Adipocyte (in vitro differentiated cells): ENCODE data around the gene SNRNP40.

Experiments
- DNase-seq: peaks from one replicate; pipeline ENCODE4 v3.0.0-alpha.2; 2015; ENCODE audit warnings: low read depth
- H3K27me3 ChIP-seq: replicated peaks from 2 replicates; pipeline ENCODE4 v1.7.0; 2013; ENCODE audit warnings: mild to moderate bottlenecking, low read length, moderate library complexity; ENCODE audit not compliant: control insufficient read depth, insufficient read depth
- H3K36me3 ChIP-seq: 2 replicates; pipeline ENCODE4 v1.7.0; 2013; ENCODE audit warnings: low read length, mild to moderate bottlenecking, moderate library complexity; ENCODE audit not compliant: control insufficient read depth, insufficient read depth, severe bottlenecking
- H3K4me1 ChIP-seq: 2 replicates; pipeline ENCODE4 v1.7.0; 2013; ENCODE audit warnings: mild to moderate bottlenecking, low read length, moderate library complexity; ENCODE audit not compliant: control insufficient read depth, insufficient read depth
- H3K4me3 ChIP-seq: 2 replicates; pipeline ENCODE4 v1.7.0; 2013; ENCODE audit warnings: mild to moderate bottlenecking, low read length, moderate library complexity
- H3K9ac ChIP-seq: 2 replicates; pipeline ENCODE4 v1.7.0; 2013; ENCODE audit warnings: mild to moderate bottlenecking, low read length, moderate library complexity
- H3K9me3 ChIP-seq: 2 replicates; pipeline ENCODE4 v1.7.0; 2013; ENCODE audit warnings: mild to moderate bottlenecking, low read length, moderate library complexity; ENCODE audit not compliant: control insufficient read depth

The SNRNP40 gene

GRCh38 chr1:31228986-31229385 is 67.6 kb downstream of the SNRNP40 start:
- Histone ChIP-seq H3K9me3 (no peaks in the 10 kb centered on the region), H3K9ac (no peak overlapping the region), H3K4me3 (no peak overlapping the region), H3K36me3 (no peaks in the 10 kb centered on the region), H3K4me1 (peaks cover 4% of the 10 kb centered on the region), H3K27me3 (peaks cover 21% of the 10 kb centered on the region)
- no peak for DNase-seq

DNA sequence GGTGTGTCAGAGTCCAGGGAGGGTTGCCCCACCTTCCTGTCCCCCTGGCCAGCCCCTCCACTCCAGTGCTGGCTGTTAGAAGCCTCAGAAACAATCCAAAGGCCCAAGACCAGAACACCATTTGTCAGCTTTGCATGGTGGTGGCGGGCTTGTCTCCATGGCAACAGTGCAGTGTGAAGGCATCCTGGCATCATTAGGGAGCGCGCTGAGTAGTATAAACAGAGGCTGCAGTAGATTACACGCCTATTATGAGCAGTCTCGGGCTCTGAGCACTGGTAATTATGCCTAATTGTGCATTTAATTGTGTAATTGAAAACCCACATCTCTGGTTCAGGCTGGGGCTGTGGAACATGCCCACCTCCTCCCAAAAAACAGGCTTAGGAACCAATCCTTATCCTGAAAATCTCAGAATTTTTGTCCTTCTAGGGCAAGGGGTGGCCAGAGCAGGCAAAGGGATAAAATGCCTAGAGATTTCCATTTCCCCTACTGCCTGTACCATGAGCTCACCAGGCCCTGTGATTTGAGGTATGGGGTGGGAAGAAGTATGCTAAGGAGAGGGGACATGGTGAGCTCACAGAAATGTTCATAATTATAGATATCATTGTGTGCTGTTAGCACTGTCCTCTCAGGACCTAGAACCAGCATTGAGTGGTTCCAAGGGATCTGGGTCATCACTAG is 68.6 kb downstream of the SNRNP40 start:
- no peak for DNase-seq
- Histone ChIP-seq H3K27me3 (peaks cover 25% of the 10 kb centered on the region), H3K4me1 (peaks cover 4% of the 10 kb centered on the region)

GRCh38 chr1:31224068-31224467 is 72.5 kb downstream of the SNRNP40 start:
- H3K9ac ChIP-seq = no peak overlapping the region
- H3K36me3 ChIP-seq = no peaks in the 10 kb centered on the region
- H3K9me3 ChIP-seq = no peaks in the 10 kb centered on the region
- H3K4me3 ChIP-seq = no peak overlapping the region
- peaks cover 4% of the 10 kb centered on the region for H3K4me1 ChIP-seq
- DNase-seq = no peak
- peaks cover 30% of the 10 kb centered on the region for H3K27me3 ChIP-seq

More for the DNA sequence above, 68.6 kb downstream of the SNRNP40 start:
- H3K9me3 ChIP-seq = no peaks in the 10 kb centered on the region
- H3K36me3 ChIP-seq = no peaks in the 10 kb centered on the region
- H3K9ac ChIP-seq = no peak overlapping the region
- no peak overlapping the region for H3K4me3 ChIP-seq

DNA sequence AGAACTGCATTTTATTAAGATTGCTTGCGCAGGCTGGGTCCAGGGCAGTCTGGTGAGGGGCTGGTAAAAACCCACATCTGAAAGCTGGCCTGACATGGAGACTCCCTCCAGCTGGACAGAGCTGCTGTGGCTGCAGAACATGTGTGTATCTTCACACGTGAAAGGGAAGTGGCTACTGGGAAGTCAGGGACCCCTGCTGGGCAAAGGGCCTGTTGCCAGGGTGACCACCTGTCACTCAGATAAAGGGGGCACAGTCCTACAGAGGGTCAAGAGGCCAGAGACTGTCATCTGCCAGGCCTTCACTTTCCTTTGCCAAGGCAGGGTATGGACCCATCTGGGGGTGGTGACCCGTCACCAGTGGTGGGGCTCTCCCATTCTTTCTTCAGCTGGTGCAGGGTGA is 74.4 kb downstream of the SNRNP40 start:
- DNase-seq = no peak
- Histone ChIP-seq H3K36me3 (no peaks in the 10 kb centered on the region), H3K4me3 (no peak overlapping the region), H3K9me3 (no peaks in the 10 kb centered on the region), H3K9ac (no peak overlapping the region), H3K27me3 (peaks cover 29% of the 10 kb centered on the region), H3K4me1 (peaks cover 4% of the 10 kb centered on the region)

GRCh38 chr1:31221072-31221471 is 75.5 kb downstream of the SNRNP40 start:
- no peaks in the 10 kb centered on the region for H3K36me3 ChIP-seq
- H3K9me3 ChIP-seq = no peaks in the 10 kb centered on the region
- H3K4me3 ChIP-seq = no peak overlapping the region
- DNase-seq = no peak
- no peak overlapping the region for H3K9ac ChIP-seq
- peaks cover 4% of the 10 kb centered on the region for H3K4me1 ChIP-seq
- peaks cover 27% of the 10 kb centered on the region for H3K27me3 ChIP-seq

DNA sequence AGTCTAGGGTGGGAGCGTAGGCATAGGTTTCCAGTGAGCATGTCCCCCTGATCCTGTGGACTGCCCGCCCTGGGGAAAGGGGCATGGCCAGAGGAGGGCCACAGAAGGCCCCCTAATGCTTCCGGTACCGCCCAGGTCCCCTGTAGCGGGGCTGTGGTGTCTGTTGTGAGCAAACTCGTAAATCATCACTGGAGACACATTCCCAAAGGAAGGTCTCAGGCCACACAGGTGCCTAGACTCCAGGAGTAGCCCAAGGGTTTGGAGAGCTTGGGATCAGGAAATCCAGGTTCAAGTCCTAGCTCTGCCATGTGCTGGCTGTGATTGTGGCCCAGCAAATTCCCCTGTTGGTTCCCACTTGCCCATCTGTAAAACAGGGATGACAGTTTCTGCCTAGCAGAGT is 77.1 kb downstream of the SNRNP40 start:
- Histone ChIP-seq H3K9me3 (peaks cover 7% of the 10 kb centered on the region), H3K36me3 (no peaks in the 10 kb centered on the region), H3K27me3 (peaks cover 33% of the 10 kb centered on the region), H3K9ac (no peak overlapping the region), H3K4me3 (no peak overlapping the region), H3K4me1 (peaks cover 4% of the 10 kb centered on the region)
- DNase-seq = no peak

GRCh38 chr1:31218705-31219104 is 77.9 kb downstream of the SNRNP40 start:
- Histone ChIP-seq H3K9ac (no peak overlapping the region), H3K9me3 (peaks cover 10% of the 10 kb centered on the region), H3K27me3 (peaks cover 27% of the 10 kb centered on the region), H3K4me1 (no peaks in the 10 kb centered on the region), H3K4me3 (no peak overlapping the region), H3K36me3 (no peaks in the 10 kb centered on the region)
- no peak for DNase-seq

DNA sequence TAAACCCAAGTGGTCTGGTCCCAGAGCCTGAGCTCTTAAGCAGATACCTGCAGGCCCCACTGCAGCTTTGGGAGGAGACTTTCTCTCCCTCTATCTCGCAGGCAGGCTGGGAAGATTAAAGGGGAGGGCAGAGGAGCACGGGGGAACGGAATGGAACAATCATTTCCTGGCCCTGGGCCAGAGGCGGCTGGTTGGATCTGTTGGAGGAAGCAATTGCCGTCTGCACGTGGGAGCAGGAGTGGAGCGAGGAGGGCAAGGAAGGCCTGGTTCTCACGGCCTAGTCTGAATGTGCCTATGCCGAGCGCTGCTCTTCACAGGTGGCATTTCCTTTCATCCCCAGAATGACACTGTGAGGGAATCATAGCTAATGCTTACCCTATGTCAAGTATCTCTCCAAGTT is 80.6 kb downstream of the SNRNP40 start:
- Histone ChIP-seq H3K4me3 (no peak overlapping the region), H3K9me3 (peaks cover 30% of the 10 kb centered on the region), H3K36me3 (no peaks in the 10 kb centered on the region), H3K4me1 (no peaks in the 10 kb centered on the region), H3K27me3 (peaks cover 20% of the 10 kb centered on the region), H3K9ac (no peak overlapping the region)
- DNase-seq = no peak

GRCh38 chr1:31215065-31215570 is 81.5 kb downstream of the SNRNP40 start:
- no peak for DNase-seq
- peaks cover 37% of the 10 kb centered on the region for H3K9me3 ChIP-seq
- H3K4me3 ChIP-seq = no peak overlapping the region
- no peaks in the 10 kb centered on the region for H3K4me1 ChIP-seq
- H3K27me3 ChIP-seq = peaks cover 20% of the 10 kb centered on the region
- H3K9ac ChIP-seq = no peak overlapping the region
- no peaks in the 10 kb centered on the region for H3K36me3 ChIP-seq

- Histone ChIP-seq H3K4me3 (no peak overlapping the region), H3K4me1 (no peaks in the 10 kb centered on the region)
- DNase-seq = no peak
Observed at GRCh38 chr1:31214316-31215064, 82.1 kb downstream of the SNRNP40 start.

More at GRCh38 chr1:31214316-31215064, 82.1 kb downstream of the SNRNP40 start:
- H3K36me3 ChIP-seq = no peaks in the 10 kb centered on the region
- H3K9ac ChIP-seq = no peak overlapping the region
- peaks cover 20% of the 10 kb centered on the region for H3K27me3 ChIP-seq
- H3K9me3 ChIP-seq = peaks cover 40% of the 10 kb centered on the region
